GM12865 (cell line): ENCODE results near the gene SETX.

Experiments
- DNase-seq: peaks from one replicate; pipeline ENCODE4 v3.0.0; 2010; ENCODE audit warnings: low read depth
- H3K4me3 ChIP-seq: 2 replicates; pipeline ENCODE4 v1.5.1; 2011; ENCODE audit warnings: mild to moderate bottlenecking, low read depth, low read length, control low read depth
- CTCF ChIP-seq: IDR thresholded peaks from 2 replicates; pipeline ENCODE4 v1.5.1; 2011; ENCODE audit warnings: low read length, control low read depth, low read depth, inconsistent platforms; ENCODE audit not compliant: insufficient read depth; ENCODE audit errors: missing control alignments

SETX gene

GRCh38 chr9:132295181-132295580 lies 59.6 kb downstream of the SETX start:
- TF ChIP-seq CTCF, result no peak
- no peak for DNase-seq
- H3K4me3 ChIP-seq, result no peak overlapping the region

GRCh38 chr9:132293145-132293721 lies 61.6 kb downstream of the SETX start:
- DNase-seq, result no peak
- H3K4me3 ChIP-seq, result no peak overlapping the region
- no peak for TF ChIP-seq CTCF

GRCh38 chr9:132288966-132289365 lies 65.8 kb downstream of the SETX start:
- H3K4me3 ChIP-seq, result no peak overlapping the region
- TF ChIP-seq CTCF, result no peak
- no peak for DNase-seq

GRCh38 chr9:132288361-132288760 lies 66.4 kb downstream of the SETX start:
- no peak overlapping the region for H3K4me3 ChIP-seq
- DNase-seq, result no peak
- TF ChIP-seq CTCF, result no peak

- no peak for TF ChIP-seq CTCF
- no peak for DNase-seq
- H3K4me3 ChIP-seq, result no peak overlapping the region
Measured at GRCh38 chr9:132287256-132287760, 67.5 kb downstream of the SETX start.

GRCh38 chr9:132283863-132284262 lies 70.9 kb downstream of the SETX start:
- no peak overlapping the region for H3K4me3 ChIP-seq
- DNase-seq, result no peak
- no peak for TF ChIP-seq CTCF

GRCh38 chr9:132283165-132283564 lies 71.6 kb downstream of the SETX start:
- no peak for DNase-seq
- H3K4me3 ChIP-seq, result no peak overlapping the region
- TF ChIP-seq CTCF, result no peak
